Measurements from ENCODE around the gene ZNF521.

Gene ZNF521

GRCh38 chr18:25050605-25051004 lies 301.4 kb downstream of the ZNF521 start:
- TF ChIP-seq, protein P1, sequence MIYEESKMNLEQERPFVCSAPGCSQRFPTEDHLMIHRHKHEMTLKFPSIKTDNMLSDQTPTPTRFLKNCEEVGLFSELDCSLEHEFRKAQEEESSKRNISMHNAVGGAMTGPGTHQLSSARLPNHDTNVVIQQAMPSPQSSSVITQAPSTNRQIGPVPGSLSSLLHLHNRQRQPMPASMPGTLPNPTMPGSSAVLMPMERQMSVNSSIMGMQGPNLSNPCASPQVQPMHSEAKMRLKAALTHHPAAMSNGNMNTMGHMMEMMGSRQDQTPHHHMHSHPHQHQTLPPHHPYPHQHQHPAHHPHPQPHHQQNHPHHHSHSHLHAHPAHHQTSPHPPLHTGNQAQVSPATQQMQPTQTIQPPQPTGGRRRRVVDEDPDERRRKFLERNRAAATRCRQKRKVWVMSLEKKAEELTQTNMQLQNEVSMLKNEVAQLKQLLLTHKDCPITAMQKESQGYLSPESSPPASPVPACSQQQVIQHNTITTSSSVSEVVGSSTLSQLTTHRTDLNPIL (CRISPR knock-in tag; IDR thresholded peaks at IDR 0.05; ENCODE audit: low read depth): no peak
- TF ChIP-seq TSHZ2 (CRISPR knock-in tag; IDR thresholded peaks at IDR 0.05) (no peak), ESRRG (CRISPR knock-in tag; IDR thresholded peaks at IDR 0.05) (no peak), ZNF70 (CRISPR knock-in tag; IDR thresholded peaks at IDR 0.05) (no peak), ZC3H10 (CRISPR knock-in tag; IDR thresholded peaks at IDR 0.05) (no peak), ZFP30 (CRISPR knock-in tag; IDR thresholded peaks at IDR 0.05) (no peak), ZFP3 (CRISPR knock-in tag; IDR thresholded peaks at IDR 0.05) (no peak), TOX (CRISPR knock-in tag; IDR thresholded peaks at IDR 0.05; ENCODE audit: borderline replicate concordance) (no peak), ARNTL (CRISPR knock-in tag; IDR thresholded peaks at IDR 0.05; ENCODE audit: borderline replicate concordance, low read depth) (no peak), CSDC2 (CRISPR knock-in tag; IDR thresholded peaks at IDR 0.05) (no peak), POU6F1 (CRISPR knock-in tag; IDR thresholded peaks at IDR 0.05; ENCODE audit: borderline replicate concordance, low read depth) (no peak)
- no peak for ATAC-seq

- ATAC-seq: no peak
- TF ChIP-seq ARNTL (CRISPR knock-in tag; IDR thresholded peaks at IDR 0.05; ENCODE audit: borderline replicate concordance, low read depth) (no peak), GLIS3 (CRISPR knock-in tag; IDR thresholded peaks at IDR 0.05) (no peak), TOX (CRISPR knock-in tag; IDR thresholded peaks at IDR 0.05; ENCODE audit: borderline replicate concordance) (no peak), SNAI2 (CRISPR knock-in tag; IDR thresholded peaks at IDR 0.05) (no peak), OSR1 (CRISPR knock-in tag; IDR thresholded peaks at IDR 0.05) (no peak), ESRRG (CRISPR knock-in tag; IDR thresholded peaks at IDR 0.05) (no peak), ZFP30 (CRISPR knock-in tag; IDR thresholded peaks at IDR 0.05) (no peak), CSRNP3 (CRISPR knock-in tag; IDR thresholded peaks at IDR 0.05) (no peak), ZNF8 (CRISPR knock-in tag; IDR thresholded peaks at IDR 0.05) (no peak), ZFP3 (CRISPR knock-in tag; IDR thresholded peaks at IDR 0.05) (no peak), RARB (CRISPR knock-in tag; IDR thresholded peaks at IDR 0.05) (no peak), TSHZ2 (CRISPR knock-in tag; IDR thresholded peaks at IDR 0.05) (no peak), BACH2 (CRISPR knock-in tag; IDR thresholded peaks at IDR 0.05; ENCODE audit: borderline replicate concordance) (no peak), ISL1 (CRISPR knock-in tag; IDR thresholded peaks at IDR 0.05) (no peak), ZNF565 (CRISPR knock-in tag; conservative IDR thresholded peaks at IDR 0.05; ENCODE audit: low read depth) (no peak)
- TF ChIP-seq, protein P1 (CRISPR knock-in tag; IDR thresholded peaks at IDR 0.05; ENCODE audit: low read depth): no peak
Measured at GRCh38 chr18:25047983-25048382, 304.0 kb downstream of the ZNF521 start.

All from SK-N-SH treated with all-trans-retinoic acid at 6 μM for 48 hours (cell line).